ENCODE measurements around the gene NCKAP5. TPM values are rescaled to one million over a fixed set of nuclear protein-coding genes. Genes with fewer than 3 reads are reported as not detected.

NCKAP5 gene
- total and polyA plus RNA-seq, 2 donors, result 1.9 to 2.0 TPM

GRCh38 chr2:133600266-133600928, 32.1 kb upstream of the NCKAP5 start:
- Histone ChIP-seq H3K36me3 (ENCODE audit: control insufficient read depth in 2 of 2, insufficient read depth in 2 of 2, low read length in 1 of 2) (no peaks in the 10 kb centered on the region), H3K9me3 (ENCODE audit: control insufficient read depth in 2 of 2, insufficient read depth in 1 of 2, low read length in 1 of 2) (no peaks in the 10 kb centered on the region), H3K4me3 (ENCODE audit: low read length in 2 of 2) (no peak overlapping the region), H3K27ac (ENCODE audit: low read depth in 1 of 2, low read length in 1 of 2) (no peak overlapping the region), H3K4me1 (ENCODE audit: control insufficient read depth in 2 of 2, insufficient read depth in 2 of 2, low read length in 2 of 2) (no peaks in the 10 kb centered on the region), H3K27me3 (ENCODE audit: control insufficient read depth in 2 of 2, insufficient read depth in 1 of 2, low read length in 1 of 2) (no peaks in the 10 kb centered on the region)
- DNase-seq (ENCODE audit: low read depth in 6 of 9, low spot score in 9 of 9), result no peak
- 87% methylated on average over 13 of the region's 13 CpGs for WGBS

- Histone ChIP-seq H3K36me3 (ENCODE audit: control insufficient read depth in 2 of 2, insufficient read depth in 2 of 2, low read length in 1 of 2) (no peaks in the 10 kb centered on the region), H3K4me1 (ENCODE audit: control insufficient read depth in 2 of 2, insufficient read depth in 2 of 2, low read length in 2 of 2) (no peaks in the 10 kb centered on the region), H3K4me3 (ENCODE audit: low read length in 2 of 2) (no peak overlapping the region), H3K27me3 (ENCODE audit: control insufficient read depth in 2 of 2, insufficient read depth in 1 of 2, low read length in 1 of 2) (no peaks in the 10 kb centered on the region), H3K27ac (ENCODE audit: low read depth in 1 of 2, low read length in 1 of 2) (no peak overlapping the region), H3K9me3 (ENCODE audit: control insufficient read depth in 2 of 2, insufficient read depth in 1 of 2, low read length in 1 of 2) (no peaks in the 10 kb centered on the region)
- WGBS, result 93% methylated on average over 10 of the region's 10 CpGs
- DNase-seq (ENCODE audit: low read depth in 6 of 9, low spot score in 9 of 9), result no peak
Measured at GRCh38 chr2:133599811-133600210, 31.5 kb upstream of the NCKAP5 start.

- no peak overlapping the region for H3K27ac ChIP-seq (ENCODE audit: low read depth in 1 of 2, low read length in 1 of 2)
- 90% methylated on average over 5 of the region's 5 CpGs for WGBS
- no peaks in the 10 kb centered on the region for H3K4me1 ChIP-seq (ENCODE audit: control insufficient read depth in 2 of 2, insufficient read depth in 2 of 2, low read length in 2 of 2)
- H3K4me3 ChIP-seq (ENCODE audit: low read length in 2 of 2), result no peak overlapping the region
- no peaks in the 10 kb centered on the region for H3K36me3 ChIP-seq (ENCODE audit: control insufficient read depth in 2 of 2, insufficient read depth in 2 of 2, low read length in 1 of 2)
- no peaks in the 10 kb centered on the region for H3K9me3 ChIP-seq (ENCODE audit: control insufficient read depth in 2 of 2, insufficient read depth in 1 of 2, low read length in 1 of 2)
- no peaks in the 10 kb centered on the region for H3K27me3 ChIP-seq (ENCODE audit: control insufficient read depth in 2 of 2, insufficient read depth in 1 of 2, low read length in 1 of 2)
- no peak for DNase-seq (ENCODE audit: low read depth in 6 of 9, low spot score in 9 of 9)
Measured at GRCh38 chr2:133599211-133599803, 31.0 kb upstream of the NCKAP5 start.

GRCh38 chr2:133598769-133599168, 30.5 kb upstream of the NCKAP5 start:
- Histone ChIP-seq H3K4me1 (ENCODE audit: control insufficient read depth in 2 of 2, insufficient read depth in 2 of 2, low read length in 2 of 2) (no peaks in the 10 kb centered on the region), H3K4me3 (ENCODE audit: low read length in 2 of 2) (no peak overlapping the region), H3K36me3 (ENCODE audit: control insufficient read depth in 2 of 2, insufficient read depth in 2 of 2, low read length in 1 of 2) (no peaks in the 10 kb centered on the region), H3K27ac (ENCODE audit: low read depth in 1 of 2, low read length in 1 of 2) (no peak overlapping the region), H3K27me3 (ENCODE audit: control insufficient read depth in 2 of 2, insufficient read depth in 1 of 2, low read length in 1 of 2) (no peaks in the 10 kb centered on the region), H3K9me3 (ENCODE audit: control insufficient read depth in 2 of 2, insufficient read depth in 1 of 2, low read length in 1 of 2) (no peaks in the 10 kb centered on the region)
- no peak for DNase-seq (ENCODE audit: low read depth in 6 of 9, low spot score in 9 of 9)
- WGBS, result 86% methylated on average over 2 of the region's 2 CpGs

DNA sequence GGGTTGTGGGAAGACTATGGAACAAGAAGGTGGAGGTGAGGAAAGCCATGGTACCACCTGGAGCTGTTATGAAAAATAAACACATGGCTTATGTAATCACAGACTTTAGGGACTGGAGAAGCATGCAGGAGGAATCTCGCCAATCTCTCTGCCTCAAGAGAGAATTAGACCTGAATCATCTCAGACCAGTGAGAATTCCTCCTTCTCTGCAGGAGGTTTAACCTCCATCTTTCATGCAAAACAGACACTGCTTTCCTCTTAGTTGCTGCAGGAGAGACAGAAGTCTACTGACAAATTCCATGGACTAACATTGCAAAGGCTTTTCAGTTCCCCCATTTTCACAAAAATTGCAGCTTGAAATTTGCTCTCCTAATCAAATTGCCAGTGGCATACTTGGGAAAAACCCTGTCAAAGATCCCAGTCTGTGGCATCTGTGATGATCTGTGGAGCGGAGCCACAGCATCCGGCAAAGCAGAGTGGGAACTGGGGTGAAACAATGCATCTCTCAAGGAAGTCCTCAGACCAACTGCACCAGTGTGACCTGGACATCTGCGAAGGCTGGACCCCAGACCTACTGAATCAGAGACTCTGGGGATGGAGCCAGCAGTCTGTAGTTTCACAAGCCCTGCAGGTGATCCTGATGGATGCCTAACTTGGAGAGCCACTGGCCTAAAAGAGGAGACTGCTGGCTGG, 28.6 kb upstream of the NCKAP5 start:
- no peaks in the 10 kb centered on the region for H3K27me3 ChIP-seq (ENCODE audit: control insufficient read depth in 2 of 2, insufficient read depth in 1 of 2, low read length in 1 of 2)
- no peak overlapping the region for H3K4me3 ChIP-seq (ENCODE audit: low read length in 2 of 2)
- no peaks in the 10 kb centered on the region for H3K9me3 ChIP-seq (ENCODE audit: control insufficient read depth in 2 of 2, insufficient read depth in 1 of 2, low read length in 1 of 2)
- WGBS, result 83% methylated on average over 4 of the region's 4 CpGs
- no peak for DNase-seq (ENCODE audit: low read depth in 6 of 9, low spot score in 9 of 9)
- H3K4me1 ChIP-seq (ENCODE audit: control insufficient read depth in 2 of 2, insufficient read depth in 2 of 2, low read length in 2 of 2), result no peaks in the 10 kb centered on the region
- no peak overlapping the region for H3K27ac ChIP-seq (ENCODE audit: low read depth in 1 of 2, low read length in 1 of 2)
- H3K36me3 ChIP-seq (ENCODE audit: control insufficient read depth in 2 of 2, insufficient read depth in 2 of 2, low read length in 1 of 2), result no peaks in the 10 kb centered on the region

GRCh38 chr2:133591164-133591563, 22.9 kb upstream of the NCKAP5 start:
- 31% methylated on average over 4 of the region's 4 CpGs for WGBS
- DNase-seq (ENCODE audit: low read depth in 6 of 9, low spot score in 9 of 9), result no peak
- Histone ChIP-seq H3K9me3 (ENCODE audit: control insufficient read depth in 2 of 2, insufficient read depth in 1 of 2, low read length in 1 of 2) (no peaks in the 10 kb centered on the region), H3K27me3 (ENCODE audit: control insufficient read depth in 2 of 2, insufficient read depth in 1 of 2, low read length in 1 of 2) (no peaks in the 10 kb centered on the region), H3K4me1 (ENCODE audit: control insufficient read depth in 2 of 2, insufficient read depth in 2 of 2, low read length in 2 of 2) (no peaks in the 10 kb centered on the region), H3K4me3 (ENCODE audit: low read length in 2 of 2) (no peak overlapping the region), H3K27ac (ENCODE audit: low read depth in 1 of 2, low read length in 1 of 2) (no peak overlapping the region), H3K36me3 (ENCODE audit: control insufficient read depth in 2 of 2, insufficient read depth in 2 of 2, low read length in 1 of 2) (no peaks in the 10 kb centered on the region)

DNA sequence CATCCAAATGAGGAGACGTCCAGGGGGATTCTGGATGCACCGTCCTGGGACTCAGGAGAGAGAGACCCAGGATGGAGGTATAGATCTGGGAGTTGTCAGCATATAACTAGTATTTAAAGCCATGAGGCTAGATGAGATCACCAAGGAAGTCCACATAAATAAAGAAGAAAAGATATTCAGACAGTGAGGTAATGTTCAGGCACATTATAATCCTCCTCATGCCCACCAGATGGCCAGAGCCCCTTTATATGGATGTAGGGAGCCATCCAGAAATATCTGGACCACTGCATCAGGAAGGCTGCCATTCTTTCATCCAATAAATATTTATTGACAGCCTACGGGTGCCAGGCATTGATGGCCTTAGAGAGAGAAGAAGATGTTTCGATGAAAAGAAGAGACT, 21.2 kb upstream of the NCKAP5 start:
- 67% methylated on average over 4 of the region's 4 CpGs for WGBS
- Histone ChIP-seq H3K36me3 (ENCODE audit: control insufficient read depth in 2 of 2, insufficient read depth in 2 of 2, low read length in 1 of 2) (no peaks in the 10 kb centered on the region), H3K27me3 (ENCODE audit: control insufficient read depth in 2 of 2, insufficient read depth in 1 of 2, low read length in 1 of 2) (no peaks in the 10 kb centered on the region), H3K4me3 (ENCODE audit: low read length in 2 of 2) (no peak overlapping the region), H3K4me1 (ENCODE audit: control insufficient read depth in 2 of 2, insufficient read depth in 2 of 2, low read length in 2 of 2) (no peaks in the 10 kb centered on the region), H3K9me3 (ENCODE audit: control insufficient read depth in 2 of 2, insufficient read depth in 1 of 2, low read length in 1 of 2) (no peaks in the 10 kb centered on the region), H3K27ac (ENCODE audit: low read depth in 1 of 2, low read length in 1 of 2) (no peak overlapping the region)
- no peak for DNase-seq (ENCODE audit: low read depth in 6 of 9, low spot score in 9 of 9)

DNA sequence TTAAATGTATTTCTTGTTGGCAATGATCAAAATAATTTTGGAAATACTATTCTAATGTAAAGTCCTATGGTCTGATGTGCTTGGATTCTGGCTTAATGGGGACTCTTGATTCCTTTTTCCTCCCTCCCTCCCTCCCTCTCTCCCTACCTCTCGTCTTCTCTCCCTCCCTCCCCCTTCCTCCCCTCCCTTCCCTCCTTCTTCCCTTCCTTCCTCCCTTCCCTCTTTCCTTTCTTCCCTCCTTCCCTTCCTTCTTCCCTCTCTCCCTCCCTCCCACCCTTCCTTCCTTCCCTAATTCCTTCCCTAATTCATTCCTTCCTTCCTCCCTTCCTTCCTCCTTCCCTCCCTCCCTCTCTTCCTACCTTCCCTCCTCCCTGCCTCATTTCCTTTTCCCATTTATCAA, 19.9 kb upstream of the NCKAP5 start:
- H3K4me1 ChIP-seq (ENCODE audit: control insufficient read depth in 2 of 2, insufficient read depth in 2 of 2, low read length in 2 of 2), result no peaks in the 10 kb centered on the region
- no peak overlapping the region for H3K27ac ChIP-seq (ENCODE audit: low read depth in 1 of 2, low read length in 1 of 2)
- H3K9me3 ChIP-seq (ENCODE audit: control insufficient read depth in 2 of 2, insufficient read depth in 1 of 2, low read length in 1 of 2), result no peaks in the 10 kb centered on the region
- WGBS, result 60% methylated on average over 1 of the region's 1 CpG
- no peaks in the 10 kb centered on the region for H3K27me3 ChIP-seq (ENCODE audit: control insufficient read depth in 2 of 2, insufficient read depth in 1 of 2, low read length in 1 of 2)
- H3K36me3 ChIP-seq (ENCODE audit: control insufficient read depth in 2 of 2, insufficient read depth in 2 of 2, low read length in 1 of 2), result no peaks in the 10 kb centered on the region
- no peak overlapping the region for H3K4me3 ChIP-seq (ENCODE audit: low read length in 2 of 2)
- no peak for DNase-seq (ENCODE audit: low read depth in 6 of 9, low spot score in 9 of 9)

- no peak for DNase-seq (ENCODE audit: low read depth in 6 of 9, low spot score in 9 of 9)
- 96% methylated on average over 6 of the region's 6 CpGs for WGBS
- no peaks in the 10 kb centered on the region for H3K36me3 ChIP-seq (ENCODE audit: control insufficient read depth in 2 of 2, insufficient read depth in 2 of 2, low read length in 1 of 2)
- no peak overlapping the region for H3K27ac ChIP-seq (ENCODE audit: low read depth in 1 of 2, low read length in 1 of 2)
- H3K9me3 ChIP-seq (ENCODE audit: control insufficient read depth in 2 of 2, insufficient read depth in 1 of 2, low read length in 1 of 2), result no peaks in the 10 kb centered on the region
- no peak overlapping the region for H3K4me3 ChIP-seq (ENCODE audit: low read length in 2 of 2)
- no peaks in the 10 kb centered on the region for H3K27me3 ChIP-seq (ENCODE audit: control insufficient read depth in 2 of 2, insufficient read depth in 1 of 2, low read length in 1 of 2)
- H3K4me1 ChIP-seq (ENCODE audit: control insufficient read depth in 2 of 2, insufficient read depth in 2 of 2, low read length in 2 of 2), result no peaks in the 10 kb centered on the region
Measured at GRCh38 chr2:133586978-133587377, 18.7 kb upstream of the NCKAP5 start.

All from thymus (tissue), 11 donors.